CD14-positive monocyte (primary cell): ENCODE results near the gene SCD5. TPM values are rescaled to one million over a fixed set of nuclear protein-coding genes. Genes with fewer than 3 reads are reported as not detected.

Experiments
- DNase-seq, 3 donors: peaks; one replicate each; pipeline ENCODE4 v3.0.0-alpha.2; 2011 to 2022
- H2AFZ ChIP-seq: 2 replicates; pipeline ENCODE4 v1.6.0; 2012; ENCODE audit warnings: mild to moderate bottlenecking, low read depth, low read length, inconsistent platforms; ENCODE audit not compliant: insufficient read depth, poor library complexity, severe bottlenecking
- H3K27ac ChIP-seq, 2 donors: 1 replicate in 1 of 2; 2 replicates in 1 of 2; pipeline ENCODE4 v1.5.1; 2012 to 2013; ENCODE audit warnings: low read length in 2 of 2, control low read depth in 1 of 2, inconsistent platforms in 1 of 2, low read depth in 1 of 2, mild to moderate bottlenecking in 1 of 2
- H3K27me3 ChIP-seq, 2 donors: one replicate each; pipeline versions ENCODE4 v1.6.0 to v1.6.1; 2011 to 2013; ENCODE audit warnings: low read length in 2 of 2; ENCODE audit not compliant: control insufficient read depth in 2 of 2, insufficient read depth in 2 of 2
- H3K36me3 ChIP-seq, 2 donors: replicated peaks in 1 of 2; 1 replicate in 1 of 2; 2 replicates in 1 of 2; pipeline versions ENCODE4 v1.5.1 to v1.6.1; 2012 to 2013; ENCODE audit warnings: low read length in 2 of 2, control low read depth in 1 of 2, inconsistent platforms in 1 of 2, mild to moderate bottlenecking in 1 of 2; ENCODE audit not compliant: insufficient read depth in 2 of 2, control insufficient read depth in 1 of 2
- H3K4me1 ChIP-seq, 2 donors: 1 replicate in 1 of 2; 2 replicates in 1 of 2; pipeline versions ENCODE4 v1.5.1 to v1.6.1; 2012 to 2013; ENCODE audit warnings: low read length in 2 of 2, control low read depth in 1 of 2, inconsistent platforms in 1 of 2, mild to moderate bottlenecking in 1 of 2, moderate library complexity in 1 of 2; ENCODE audit not compliant: insufficient read depth in 2 of 2, control insufficient read depth in 1 of 2
- H3K4me2 ChIP-seq: replicated peaks from 2 replicates; pipeline ENCODE3; 2012; ENCODE audit warnings: low read length, moderate library complexity, mild to moderate bottlenecking; ENCODE audit not compliant: poor library complexity, severe bottlenecking; ENCODE audit errors: extremely low read depth
- H3K4me3 ChIP-seq, 3 experiments: fragments of 200-600 bp in 1 of 3; sonication (generic) in 1 of 3; replicated peaks in 1 of 3; 1 replicate in 2 of 3; 2 replicates in 1 of 3; pipeline ENCODE4 v1.5.1; 2011 to 2013; ENCODE audit warnings: low read length in 3 of 3, mild to moderate bottlenecking in 3 of 3, control low read depth in 2 of 3, low read depth in 2 of 3, inconsistent platforms in 1 of 3, moderate library complexity in 1 of 3
- H3K79me2 ChIP-seq: 2 replicates; pipeline ENCODE4 v1.6.0; 2012; ENCODE audit warnings: mild to moderate bottlenecking, control low read depth, inconsistent platforms, low read length, moderate library complexity; ENCODE audit not compliant: insufficient read depth
- H3K9ac ChIP-seq: 2 replicates; pipeline ENCODE4 v1.6.0; 2017; ENCODE audit warnings: low read length, mild to moderate bottlenecking; ENCODE audit not compliant: insufficient read depth, poor library complexity, severe bottlenecking
- H3K9me3 ChIP-seq, 2 donors: replicated peaks in 1 of 2; 1 replicate in 1 of 2; 2 replicates in 1 of 2; pipeline versions ENCODE4 v1.5.1 to v1.6.1; 2012 to 2013; ENCODE audit warnings: low read length in 2 of 2, control low read depth in 1 of 2; ENCODE audit not compliant: control insufficient read depth in 1 of 2, insufficient read depth in 1 of 2
- H4K20me1 ChIP-seq: 2 replicates; pipeline ENCODE4 v1.6.0; 2012; ENCODE audit warnings: mild to moderate bottlenecking, low read length, control low read depth, moderate library complexity; ENCODE audit not compliant: insufficient read depth
- H3K27ac Mint-ChIP-seq, 7 donors: one replicate each; pipeline ENCODE4 v1.8.0; 2020; ENCODE audit warnings: mild to moderate bottlenecking in 7 of 7, mixed read lengths in 7 of 7, moderate library complexity in 6 of 7, inconsistent platforms in 2 of 7
- H3K27me3 Mint-ChIP-seq, 3 donors: one replicate each; pipeline ENCODE4 v1.8.0; 2021 to 2022; ENCODE audit warnings: low read depth in 3 of 3, mild to moderate bottlenecking in 3 of 3, mixed read lengths in 3 of 3, moderate library complexity in 3 of 3, inconsistent platforms in 1 of 3
- H3K36me3 Mint-ChIP-seq, 2 donors: one replicate each; pipeline ENCODE4 v1.8.0; 2020; ENCODE audit warnings: mixed read lengths in 2 of 2, inconsistent platforms in 1 of 2, mild to moderate bottlenecking in 1 of 2
- H3K4me1 Mint-ChIP-seq: one replicate; pipeline ENCODE4 v1.8.0; 2020; ENCODE audit warnings: mild to moderate bottlenecking, mixed read lengths
- H3K4me3 Mint-ChIP-seq, 2 donors: one replicate each; pipeline ENCODE4 v1.8.0; 2020; ENCODE audit warnings: mild to moderate bottlenecking in 2 of 2, mixed read lengths in 2 of 2, moderate library complexity in 1 of 2
- H3K9me3 Mint-ChIP-seq, 7 donors: one replicate each; pipeline ENCODE4 v1.8.0; 2020 to 2022; ENCODE audit warnings: mixed read lengths in 7 of 7, mild to moderate bottlenecking in 6 of 7, moderate library complexity in 6 of 7, inconsistent platforms in 2 of 7
- WGBS: methylation state at CpG from one replicate; pipeline ENCODE4 v1.1.5; 2013; ENCODE audit warnings: missing lambda C conversion rate; ENCODE audit not compliant: insufficient coverage; 5-methylcytosine and 5-hydroxymethylcytosine counted together
- intact Hi-C, 2 donors: fragments of 100-400 bp; cut with micrococcal nuclease; formaldehyde crosslinking; loops; one replicate each; pipeline versions ENCODE4 v1.15.0 to v1.15.1; 2023
- polyA plus RNA-seq, 3 donors: library from polyadenylated mRNA; depleted of rRNA in 1 of 3; unstranded in 2 of 3; stranded (reverse) in 1 of 3; fragments of 300-500 nt in 2 of 3; fragments of >200 nt in 1 of 3; fragmentation: Illumina TruSeq in 2 of 3; gene quantifications; 1 replicate in 2 of 3; 2 replicates in 1 of 3; pipeline ENCODE4 v1.2.3, GENCODE V29; 2012 to 2021
- TF ChIP-seq, protein P1 (sequence below): fragments of 200-600 bp; IDR thresholded peaks from one replicate; pipeline ENCODE4 v1.8.0; 2022; ENCODE audit warnings: antibody characterized with exemption, mild to moderate bottlenecking

Gene SCD5
- polyA plus RNA-seq, 3 donors: 0.28 to 1.3 (median 0.61) TPM

DNA sequence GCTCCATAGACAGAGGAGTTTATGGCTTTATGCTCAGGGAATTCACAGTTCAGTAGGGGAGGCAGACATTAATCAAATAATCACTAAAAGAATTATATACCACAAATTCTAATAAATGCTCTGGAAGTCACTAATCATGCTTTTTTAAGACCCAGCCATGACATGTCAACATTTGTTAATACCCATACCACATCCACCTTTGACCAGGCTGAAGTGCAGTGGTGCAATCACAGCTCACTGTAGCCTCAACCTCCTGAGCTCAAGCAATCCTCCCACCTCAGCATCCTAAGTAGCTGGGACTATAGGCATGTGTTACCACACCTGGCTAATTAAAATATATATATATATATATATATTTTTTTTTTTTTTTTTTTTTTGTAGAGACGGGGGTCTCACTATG is 12.8 kb upstream of the SCD5 start:
- TF ChIP-seq, protein P1, sequence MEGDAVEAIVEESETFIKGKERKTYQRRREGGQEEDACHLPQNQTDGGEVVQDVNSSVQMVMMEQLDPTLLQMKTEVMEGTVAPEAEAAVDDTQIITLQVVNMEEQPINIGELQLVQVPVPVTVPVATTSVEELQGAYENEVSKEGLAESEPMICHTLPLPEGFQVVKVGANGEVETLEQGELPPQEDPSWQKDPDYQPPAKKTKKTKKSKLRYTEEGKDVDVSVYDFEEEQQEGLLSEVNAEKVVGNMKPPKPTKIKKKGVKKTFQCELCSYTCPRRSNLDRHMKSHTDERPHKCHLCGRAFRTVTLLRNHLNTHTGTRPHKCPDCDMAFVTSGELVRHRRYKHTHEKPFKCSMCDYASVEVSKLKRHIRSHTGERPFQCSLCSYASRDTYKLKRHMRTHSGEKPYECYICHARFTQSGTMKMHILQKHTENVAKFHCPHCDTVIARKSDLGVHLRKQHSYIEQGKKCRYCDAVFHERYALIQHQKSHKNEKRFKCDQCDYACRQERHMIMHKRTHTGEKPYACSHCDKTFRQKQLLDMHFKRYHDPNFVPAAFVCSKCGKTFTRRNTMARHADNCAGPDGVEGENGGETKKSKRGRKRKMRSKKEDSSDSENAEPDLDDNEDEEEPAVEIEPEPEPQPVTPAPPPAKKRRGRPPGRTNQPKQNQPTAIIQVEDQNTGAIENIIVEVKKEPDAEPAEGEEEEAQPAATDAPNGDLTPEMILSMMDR: no peak
- H3K4me1 ChIP-seq: no peaks in the 10 kb centered on the region
- intact Hi-C loops: no loop called here
- H3K4me2 ChIP-seq: no peak overlapping the region
- peaks cover 0 to 2% (median under 1%) of the 10 kb centered on the region in 7 donors for H3K9me3 Mint-ChIP-seq
- no peak overlapping the region for H3K27ac Mint-ChIP-seq
- H3K27me3 Mint-ChIP-seq: peaks cover 0 to 6% (median 4%) of the 10 kb centered on the region in 3 donors
- peaks cover 4 to 7% of the 10 kb centered on the region in 2 donors for H3K36me3 Mint-ChIP-seq
- no peaks in the 10 kb centered on the region for H4K20me1 ChIP-seq
- no peaks in the 10 kb centered on the region for H3K79me2 ChIP-seq
- WGBS: 80% methylated on average over 1 of the region's 1 CpG
- no peaks in the 10 kb centered on the region for H3K27me3 ChIP-seq
- no peak for DNase-seq
- H3K9me3 ChIP-seq: no peaks in the 10 kb centered on the region
- no peak overlapping the region for H2AFZ ChIP-seq
- no peak overlapping the region for H3K4me3 ChIP-seq
- no peak overlapping the region for H3K9ac ChIP-seq
- H3K27ac ChIP-seq: no peak overlapping the region
- no peaks in the 10 kb centered on the region for H3K36me3 ChIP-seq
- peaks cover 8% of the 10 kb centered on the region for H3K4me1 Mint-ChIP-seq
- H3K4me3 Mint-ChIP-seq: no peak overlapping the region

- H3K9me3 Mint-ChIP-seq: peaks cover 0 to 2% (median 0%) of the 10 kb centered on the region in 7 donors
- DNase-seq: no peak
- peaks cover 2 to 4% of the 10 kb centered on the region in 2 donors for H3K36me3 Mint-ChIP-seq
- no CpG with 5 or more reads among the region's 4 CpGs for WGBS
- no peaks in the 10 kb centered on the region for H4K20me1 ChIP-seq
- no peaks in the 10 kb centered on the region for H3K9me3 ChIP-seq
- no peaks in the 10 kb centered on the region for H3K79me2 ChIP-seq
- TF ChIP-seq, protein P1: no peak
- peaks cover 0 to 6% (median 4%) of the 10 kb centered on the region in 3 donors for H3K27me3 Mint-ChIP-seq
- no peak overlapping the region for H3K9ac ChIP-seq
- H2AFZ ChIP-seq: no peak overlapping the region
- no peaks in the 10 kb centered on the region for H3K4me1 ChIP-seq
- peaks cover 8% of the 10 kb centered on the region for H3K4me1 Mint-ChIP-seq
- no peak overlapping the region for H3K4me2 ChIP-seq
- no peaks in the 10 kb centered on the region for H3K27me3 ChIP-seq
- intact Hi-C loops: no loop called here
- no peak overlapping the region for H3K27ac Mint-ChIP-seq
- no peak overlapping the region for H3K4me3 Mint-ChIP-seq
- H3K4me3 ChIP-seq: no peak overlapping the region
- H3K36me3 ChIP-seq: no peaks in the 10 kb centered on the region
- no peak overlapping the region for H3K27ac ChIP-seq
Measured at GRCh38 chr4:82810176-82810575, 11.6 kb upstream of the SCD5 start.
